WTC11 (cell line): ENCODE data around the gene YIPF6. TPM values are rescaled to one million over a fixed set of nuclear protein-coding genes. Genes with fewer than 3 reads are reported as not detected.
A peak's percentile ranks its signal among the peaks of the same experiment; 100 is the strongest.
"Not testable (repeated sequence)": the region's sequence is repeated elsewhere in the genome, so short reads cannot be mapped to it uniquely, and the experiment has no call there.

ENCODE experiments used
- ATAC-seq: fragments of 200-7000 bp; cut with Tn5 transposase; 2 replicates; pipeline ENCODE4 v1.10.0; 2021; ENCODE audit warnings: mild to moderate bottlenecking, moderate library complexity
- CTCF ChIA-PET: fragments of 300-600 bp; sonication (Branson Sonifier 250); formaldehyde crosslinking; loops from one replicate; lab custom pipeline; 2021; ENCODE audit warnings: antibody characterized with exemption; lab: Charles Lee
- POLR2A ChIA-PET: fragments of 350-600 bp; sonication (Branson Sonifier 250); formaldehyde crosslinking; loops from one replicate; lab custom pipeline; 2021; ENCODE audit warnings: antibody characterized with exemption; lab: Charles Lee
- DNase-seq: peaks from one replicate; pipeline ENCODE4 v3.0.0; 2021; ENCODE audit warnings: low spot score
- H3K27ac Mint-ChIP-seq: 2 replicates; pipeline ENCODE4 v1.8.0; 2021; ENCODE audit warnings: mixed read lengths
- H3K27me3 Mint-ChIP-seq: 2 replicates; pipeline ENCODE4 v1.8.0; 2021; ENCODE audit warnings: low read depth, mild to moderate bottlenecking, moderate library complexity, mixed read lengths
- H3K36me3 Mint-ChIP-seq: 2 replicates; pipeline ENCODE4 v1.8.0; 2021; ENCODE audit warnings: mixed read lengths
- H3K4me1 Mint-ChIP-seq: 2 replicates; pipeline ENCODE4 v1.8.0; 2022; ENCODE audit warnings: mixed read lengths
- H3K4me3 Mint-ChIP-seq: 2 replicates; pipeline ENCODE4 v1.8.0; 2021; ENCODE audit warnings: mild to moderate bottlenecking, moderate library complexity, mixed read lengths
- H3K9me3 Mint-ChIP-seq: 2 replicates; pipeline ENCODE4 v1.8.0; 2021; ENCODE audit warnings: mixed read lengths
- ATF2 ChIP-seq: sonication (generic); formaldehyde crosslinking; IDR thresholded peaks from 2 replicates; pipeline ENCODE4 v1.8.1; 2022; ENCODE audit warnings: low read depth, missing genetic modification reagents, borderline replicate concordance
- CBFB ChIP-seq: sonication (generic); formaldehyde crosslinking; IDR thresholded peaks from 2 replicates; pipeline ENCODE4 v1.8.1; 2022; ENCODE audit warnings: mild to moderate bottlenecking, low read depth, missing genetic modification reagents
- CREM ChIP-seq: sonication (generic); formaldehyde crosslinking; IDR thresholded peaks from 2 replicates; pipeline ENCODE4 v1.8.1; 2022; ENCODE audit warnings: mild to moderate bottlenecking, missing genetic modification reagents, moderate library complexity
- CTCF ChIP-seq: fragments of 200-600 bp; IDR thresholded peaks from 2 replicates; pipeline ENCODE4 v1.8.0; 2022; ENCODE audit warnings: antibody characterized with exemption
- FOXJ3 ChIP-seq: sonication (generic); formaldehyde crosslinking; IDR thresholded peaks from 2 replicates; pipeline ENCODE4 v1.9.0; 2021; ENCODE audit warnings: missing genetic modification reagents, mild to moderate bottlenecking, borderline replicate concordance
- FOXP1 ChIP-seq: sonication (generic); formaldehyde crosslinking; IDR thresholded peaks from 2 replicates; pipeline ENCODE4 v1.8.0; 2022; ENCODE audit warnings: missing genetic modification reagents, mild to moderate bottlenecking, moderate library complexity, borderline replicate concordance
- GTF2I ChIP-seq: fragments of 250-450 bp; sonication (Bioruptor Pico); conservative IDR thresholded peaks from 2 replicates; pipeline ENCODE4 v1.4.0; 2021; ENCODE audit warnings: mild to moderate bottlenecking
- HMGA2 ChIP-seq: fragments of 250-450 bp; sonication (Bioruptor Pico); IDR thresholded peaks from 2 replicates; pipeline ENCODE4 v1.4.0; 2021; ENCODE audit warnings: mild to moderate bottlenecking, moderate library complexity
- NR1H2 ChIP-seq: sonication (generic); formaldehyde crosslinking; IDR thresholded peaks from 2 replicates; pipeline ENCODE4 v1.9.0; 2021; ENCODE audit warnings: mild to moderate bottlenecking, moderate library complexity, missing genetic modification reagents
- RELA ChIP-seq: sonication (generic); formaldehyde crosslinking; IDR thresholded peaks from 2 replicates; pipeline ENCODE4 v1.8.1; 2022; ENCODE audit warnings: missing genetic modification reagents, mild to moderate bottlenecking, borderline replicate concordance
- TCF7 ChIP-seq: sonication (generic); formaldehyde crosslinking; IDR thresholded peaks from 2 replicates; pipeline ENCODE4 v1.8.0; 2022; ENCODE audit warnings: mild to moderate bottlenecking, low read depth, missing genetic modification reagents, moderate library complexity
- TP53 ChIP-seq: sonication (generic); formaldehyde crosslinking; IDR thresholded peaks from 2 replicates; pipeline ENCODE4 v1.8.1; 2023; ENCODE audit warnings: mild to moderate bottlenecking, missing genetic modification reagents
- ZNF232 ChIP-seq: sonication (generic); formaldehyde crosslinking; IDR thresholded peaks from 2 replicates; pipeline ENCODE4 v1.8.0; 2022; ENCODE audit warnings: mild to moderate bottlenecking, missing genetic modification reagents
- ZNF263 ChIP-seq: sonication (generic); formaldehyde crosslinking; IDR thresholded peaks from 2 replicates; pipeline ENCODE4 v1.8.1; 2022; ENCODE audit warnings: low read depth, mild to moderate bottlenecking, moderate library complexity, missing genetic modification reagents
- ZNF317 ChIP-seq: sonication (generic); formaldehyde crosslinking; IDR thresholded peaks from 2 replicates; pipeline ENCODE4 v1.8.1; 2023; ENCODE audit warnings: low read depth, mild to moderate bottlenecking, moderate library complexity, missing genetic modification reagents, borderline replicate concordance
- ZNF396 ChIP-seq: fragments of 250-450 bp; sonication (Bioruptor Pico); IDR thresholded peaks from 2 replicates; pipeline ENCODE4 v1.8.0; 2021; ENCODE audit warnings: mild to moderate bottlenecking, moderate library complexity, borderline replicate concordance
- ZNF416 ChIP-seq: fragments of 250-450 bp; sonication (Bioruptor Pico); IDR thresholded peaks from 2 replicates; pipeline ENCODE4 v1.9.0; 2021; ENCODE audit warnings: mild to moderate bottlenecking, inconsistent platforms
- total RNA-seq: library from RNA; stranded (reverse); gene quantifications from 3 replicates; pipeline ENCODE4 v1.2.3, GENCODE V29; 2021
- TF ChIP-seq, protein P1 (sequence below): sonication (generic); formaldehyde crosslinking; IDR thresholded peaks from 2 replicates; pipeline ENCODE4 v1.8.0; 2022; ENCODE audit warnings: mild to moderate bottlenecking, missing genetic modification reagents
- TF ChIP-seq, protein P2 (sequence below): fragments of 250-450 bp; sonication (Bioruptor Pico); IDR thresholded peaks from 2 replicates; pipeline ENCODE4 v2.1.2; 2022; ENCODE audit warnings: mild to moderate bottlenecking, moderate library complexity
- TF ChIP-seq, protein P3 (sequence below): fragments of 250-450 bp; sonication (Bioruptor Pico); IDR thresholded peaks from 2 replicates; pipeline ENCODE4 v1.9.0; 2021; ENCODE audit warnings: mild to moderate bottlenecking
- TF ChIP-seq, protein P4 (sequence below): fragments of 250-450 bp; sonication (Bioruptor Pico); conservative IDR thresholded peaks from 2 replicates; pipeline ENCODE4 v1.9.0; 2021; ENCODE audit warnings: mild to moderate bottlenecking
- TF ChIP-seq, protein P5 (sequence below): sonication (generic); formaldehyde crosslinking; IDR thresholded peaks from 2 replicates; pipeline ENCODE4 v1.8.1; 2022; ENCODE audit warnings: low read depth, mild to moderate bottlenecking, moderate library complexity, missing genetic modification reagents, borderline replicate concordance

The YIPF6 gene
- total RNA-seq, 1 experiment from 2014 or later = 34.2 TPM

DNA sequence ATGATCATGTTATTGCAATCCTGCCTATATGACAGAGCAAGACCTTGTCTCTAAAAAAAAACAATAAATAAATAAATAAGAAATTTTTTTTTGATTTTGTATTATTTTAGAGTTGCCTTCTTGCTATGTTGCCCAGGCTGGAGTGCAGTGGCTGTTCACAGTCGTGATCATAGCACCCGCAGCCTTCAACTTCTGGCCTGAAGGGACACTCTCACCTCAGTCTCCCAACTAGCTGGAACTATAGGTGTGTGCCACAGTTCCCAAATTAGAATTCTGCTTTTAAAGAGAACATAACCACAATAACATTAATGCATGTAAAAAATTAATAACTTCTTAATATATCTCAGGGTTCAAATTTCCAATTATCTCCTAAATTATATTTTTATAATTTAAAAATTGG, 7.8 kb downstream of the YIPF6 start:
- CTCF ChIA-PET = interaction anchor here (1.3 kb wide), 1 partner anchor 204 kb away, joined by 4 read pairs; no protein-coding TSS in a partner anchor
- H3K4me3 Mint-ChIP-seq = no peak overlapping the region
- H3K27ac Mint-ChIP-seq = no peak overlapping the region
- H3K4me1 Mint-ChIP-seq = peaks cover 11% of the 10 kb centered on the region
- TF ChIP-seq, protein P1, sequence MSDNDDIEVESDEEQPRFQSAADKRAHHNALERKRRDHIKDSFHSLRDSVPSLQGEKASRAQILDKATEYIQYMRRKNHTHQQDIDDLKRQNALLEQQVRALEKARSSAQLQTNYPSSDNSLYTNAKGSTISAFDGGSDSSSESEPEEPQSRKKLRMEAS = no peak
- DNase-seq (no peak), ATAC-seq (no peak)
- peaks cover 16% of the 10 kb centered on the region for H3K36me3 Mint-ChIP-seq
- H3K27me3 Mint-ChIP-seq = no peaks in the 10 kb centered on the region; the same call in 1 of the 2 replicates
- POLR2A ChIA-PET = no interaction called here
- no peaks in the 10 kb centered on the region for H3K9me3 Mint-ChIP-seq

DNA sequence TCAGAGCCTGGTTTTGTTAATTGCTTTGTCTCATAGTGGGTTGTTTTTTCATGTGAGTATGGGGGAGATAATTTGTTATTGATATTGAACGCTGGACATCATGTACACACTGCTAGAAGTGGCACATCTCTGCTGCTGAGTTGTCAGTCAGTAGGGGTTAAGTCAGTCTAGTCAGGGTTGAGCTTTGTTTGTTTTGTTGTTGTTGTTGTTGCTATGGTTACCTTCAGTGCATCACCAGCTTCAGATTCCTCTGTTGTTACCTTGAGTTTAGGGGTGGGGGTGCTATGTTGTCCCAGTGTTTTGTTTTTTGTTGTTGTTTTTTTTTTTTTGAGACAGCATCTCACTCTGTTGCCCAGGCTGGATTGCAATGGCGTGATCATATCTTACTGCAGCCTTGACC, 9.9 kb downstream of the YIPF6 start:
- CTCF ChIA-PET = interaction anchor here (0.6 to 2.2 kb wide), 4 partner anchors 200 to 327 kb away, joined by 3 to 8 read pairs (median 4); no protein-coding TSS in a partner anchor
- POLR2A ChIA-PET = no interaction called here

DNA sequence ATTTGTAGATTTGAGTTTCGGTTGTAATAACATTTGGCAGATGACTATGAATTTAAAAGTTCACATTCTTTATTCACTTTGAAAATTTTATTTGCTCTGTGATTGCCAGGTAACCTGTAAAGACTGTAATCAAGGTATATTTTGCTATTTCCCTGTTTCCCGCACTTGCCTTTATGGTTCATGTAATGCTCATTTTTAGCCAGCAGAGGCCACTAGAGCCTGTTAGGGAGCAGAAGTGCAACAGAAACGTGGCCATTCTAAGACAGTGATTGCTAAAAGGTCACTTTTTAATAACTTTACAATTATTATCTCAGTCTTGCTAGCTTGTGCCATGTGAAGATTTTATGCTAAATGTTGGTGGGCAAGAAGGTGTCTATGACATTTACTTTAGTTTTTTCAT, 12.4 kb downstream of the YIPF6 start:
- Mint-ChIP-seq H3K4me1 (peaks cover 11% of the 10 kb centered on the region), H3K36me3 (peaks cover 16% of the 10 kb centered on the region), H3K27ac (no peak overlapping the region), H3K9me3 (no peaks in the 10 kb centered on the region), H3K27me3 (no peaks in the 10 kb centered on the region; the same call in 1 of the 2 replicates), H3K4me3 (no peak overlapping the region)
- ATAC-seq = no peak
- TF ChIP-seq ZNF232 (CRISPR knock-in tag) (no peak), CTCF (peak; percentile 42), CREM (CRISPR knock-in tag) (no peak)
- TF ChIP-seq, protein P2, sequence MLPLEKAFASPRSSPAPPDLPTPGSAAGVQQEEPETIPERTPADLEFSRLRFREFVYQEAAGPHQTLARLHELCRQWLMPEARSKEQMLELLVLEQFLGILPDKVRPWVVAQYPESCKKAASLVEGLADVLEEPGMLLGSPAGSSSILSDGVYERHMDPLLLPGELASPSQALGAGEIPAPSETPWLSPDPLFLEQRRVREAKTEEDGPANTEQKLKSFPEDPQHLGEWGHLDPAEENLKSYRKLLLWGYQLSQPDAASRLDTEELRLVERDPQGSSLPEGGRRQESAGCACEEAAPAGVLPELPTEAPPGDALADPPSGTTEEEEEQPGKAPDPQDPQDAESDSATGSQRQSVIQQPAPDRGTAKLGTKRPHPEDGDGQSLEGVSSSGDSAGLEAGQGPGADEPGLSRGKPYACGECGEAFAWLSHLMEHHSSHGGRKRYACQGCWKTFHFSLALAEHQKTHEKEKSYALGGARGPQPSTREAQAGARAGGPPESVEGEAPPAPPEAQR = no peak
- ChIA-PET CTCF (interaction anchor here (0.9 to 1.7 kb wide), 2 partner anchors 148 to 199 kb away, joined by 3 to 7 read pairs; no protein-coding TSS in a partner anchor), POLR2A (no interaction called here)
- peak; percentile 12 for DNase-seq

More for the DNA sequence above, 9.9 kb downstream of the YIPF6 start:
- no peak for DNase-seq
- H3K36me3 Mint-ChIP-seq = peaks cover 14% of the 10 kb centered on the region
- H3K4me1 Mint-ChIP-seq = peaks cover 11% of the 10 kb centered on the region
- H3K4me3 Mint-ChIP-seq = no peak overlapping the region
- ATAC-seq = peak; percentile 44; the same call in 1 of the 2 replicates
- no peaks in the 10 kb centered on the region for H3K9me3 Mint-ChIP-seq
- no peaks in the 10 kb centered on the region; the same call in 1 of the 2 replicates for H3K27me3 Mint-ChIP-seq
- TF ChIP-seq ZNF263 (CRISPR knock-in tag) (no peak), RELA (CRISPR knock-in tag) (no peak), ZNF317 (no peak), TP53 (CRISPR knock-in tag) (no peak), HMGA2 (CRISPR knock-in tag) (no peak), CBFB (CRISPR knock-in tag) (no peak), ZNF396 (CRISPR knock-in tag) (no peak), FOXP1 (CRISPR knock-in tag) (no peak), ZNF416 (CRISPR knock-in tag) (no peak), FOXJ3 (CRISPR knock-in tag) (no peak), NR1H2 (no peak), ATF2 (CRISPR knock-in tag) (no peak), GTF2I (CRISPR knock-in tag) (no peak), TCF7 (CRISPR knock-in tag) (no peak)
- TF ChIP-seq, protein P3, sequence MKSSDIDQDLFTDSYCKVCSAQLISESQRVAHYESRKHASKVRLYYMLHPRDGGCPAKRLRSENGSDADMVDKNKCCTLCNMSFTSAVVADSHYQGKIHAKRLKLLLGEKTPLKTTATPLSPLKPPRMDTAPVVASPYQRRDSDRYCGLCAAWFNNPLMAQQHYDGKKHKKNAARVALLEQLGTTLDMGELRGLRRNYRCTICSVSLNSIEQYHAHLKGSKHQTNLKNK = no peak
- TF ChIP-seq, protein P4, sequence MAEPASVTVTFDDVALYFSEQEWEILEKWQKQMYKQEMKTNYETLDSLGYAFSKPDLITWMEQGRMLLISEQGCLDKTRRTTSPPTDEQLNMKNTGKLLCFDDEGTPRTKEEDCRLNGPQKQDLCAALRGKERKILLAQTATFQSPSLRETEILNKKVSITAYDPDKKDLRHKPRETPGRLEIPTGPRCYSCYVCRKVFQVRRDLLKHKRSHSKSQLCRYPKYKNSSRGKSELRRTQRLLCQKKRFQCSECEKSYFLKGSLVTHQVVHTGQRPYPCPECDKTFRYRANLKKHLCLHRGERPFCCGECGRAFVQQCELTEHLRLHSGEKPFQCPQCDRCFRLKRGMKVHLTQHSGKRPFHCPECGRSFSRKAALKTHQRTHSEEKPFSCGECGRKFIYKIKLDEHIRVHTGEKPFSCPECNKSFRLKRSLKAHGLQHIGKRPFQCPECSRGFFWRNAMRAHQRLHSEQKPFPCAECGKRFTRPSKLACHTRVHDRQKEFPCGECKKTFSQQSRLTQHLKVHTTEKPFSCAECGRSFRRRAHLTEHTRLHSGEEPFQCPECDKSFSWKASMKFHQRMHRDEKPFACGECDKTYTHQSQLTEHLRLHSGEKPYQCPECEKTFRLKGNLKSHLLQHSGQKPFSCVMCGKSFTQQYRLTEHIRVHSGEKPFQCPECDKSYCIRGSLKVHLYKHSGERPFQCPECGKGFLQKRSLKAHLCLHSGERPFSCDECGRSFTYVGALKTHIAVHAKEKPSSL (CRISPR knock-in tag) = no peak
- TF ChIP-seq, protein P5, sequence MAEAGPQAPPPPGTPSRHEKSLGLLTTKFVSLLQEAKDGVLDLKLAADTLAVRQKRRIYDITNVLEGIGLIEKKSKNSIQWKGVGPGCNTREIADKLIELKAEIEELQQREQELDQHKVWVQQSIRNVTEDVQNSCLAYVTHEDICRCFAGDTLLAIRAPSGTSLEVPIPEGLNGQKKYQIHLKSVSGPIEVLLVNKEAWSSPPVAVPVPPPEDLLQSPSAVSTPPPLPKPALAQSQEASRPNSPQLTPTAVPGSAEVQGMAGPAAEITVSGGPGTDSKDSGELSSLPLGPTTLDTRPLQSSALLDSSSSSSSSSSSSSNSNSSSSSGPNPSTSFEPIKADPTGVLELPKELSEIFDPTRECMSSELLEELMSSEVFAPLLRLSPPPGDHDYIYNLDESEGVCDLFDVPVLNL (CRISPR knock-in tag) = no peak
- peak overlapping the region; percentile 72 for H3K27ac Mint-ChIP-seq

DNA sequence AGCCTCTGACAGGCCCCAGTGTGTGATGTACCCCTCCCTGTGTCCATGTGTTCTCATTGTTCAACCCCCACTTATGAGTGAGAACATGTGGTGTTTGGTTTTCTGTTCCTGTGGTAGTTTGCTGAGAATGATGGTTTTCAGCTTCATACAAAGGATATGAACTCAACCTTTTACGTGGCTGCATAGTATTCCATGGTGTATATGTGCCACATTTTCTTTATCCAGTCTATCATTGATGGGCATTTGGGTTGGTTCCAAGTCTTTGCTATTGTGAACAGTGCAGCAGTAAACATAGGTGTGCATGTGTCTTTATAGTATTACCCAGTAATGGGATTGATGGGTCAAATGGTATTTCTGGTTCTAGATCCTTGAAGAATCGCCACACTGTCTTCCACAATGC, 25.8 kb downstream of the YIPF6 start:
- H3K9me3 Mint-ChIP-seq, POLR2A ChIA-PET, ATAC-seq, H3K4me1 Mint-ChIP-seq, H3K4me3 Mint-ChIP-seq, CTCF ChIA-PET, DNase-seq, H3K27ac Mint-ChIP-seq, H3K27me3 Mint-ChIP-seq: not testable (repeated sequence)
- H3K36me3 Mint-ChIP-seq = peaks cover 65% of the 10 kb centered on the region
